DND-41 (cell line): Measurements from ENCODE around the gene ARX.

Experiments
- ATAC-seq: fragments of 200-7000 bp; cut with Tn5 transposase; 3 replicates; pipeline ENCODE4 v1.9.1; 2021; ENCODE audit warnings: low read depth; ENCODE audit not compliant: insufficient read depth
- DNase-seq: peaks from one replicate; pipeline ENCODE4 v3.0.0-alpha.2; 2020
- H2AFZ ChIP-seq: 2 replicates; pipeline ENCODE4 v1.6.0; 2012; ENCODE audit warnings: low read depth, low read length
- H3K27ac ChIP-seq: 2 replicates; pipeline ENCODE4 v1.5.1; 2012; ENCODE audit warnings: low read length, inconsistent platforms
- H3K27me3 ChIP-seq: fragments of 200-600 bp; sonication (generic); 2 replicates; pipeline ENCODE4 v1.6.0; 2012; ENCODE audit warnings: low read length, mild to moderate bottlenecking, inconsistent platforms; ENCODE audit not compliant: insufficient read depth, poor library complexity
- H3K36me3 ChIP-seq: 2 replicates; pipeline ENCODE4 v1.5.1; 2012; ENCODE audit warnings: low read length, inconsistent platforms; ENCODE audit not compliant: insufficient read depth
- H3K4me1 ChIP-seq: 2 replicates; pipeline ENCODE4 v1.5.1; 2012; ENCODE audit warnings: mild to moderate bottlenecking, low read length; ENCODE audit not compliant: insufficient read depth
- H3K4me2 ChIP-seq: 2 replicates; pipeline ENCODE4 v1.6.0; 2012; ENCODE audit warnings: mild to moderate bottlenecking, moderate library complexity, low read length, inconsistent platforms; ENCODE audit not compliant: insufficient read depth
- H3K4me3 ChIP-seq, 2 experiments: fragments of 200-600 bp in 1 of 2; shearing (Covaris generic) in 1 of 2; 2 replicates each; pipeline ENCODE4 v1.5.1; 2012 to 2016; ENCODE audit warnings: inconsistent platforms in 2 of 2, low read length in 2 of 2, mild to moderate bottlenecking in 2 of 2, low read depth in 1 of 2, moderate library complexity in 1 of 2
- H3K79me2 ChIP-seq: 2 replicates; pipeline ENCODE4 v1.6.0; 2012; ENCODE audit warnings: low read length, inconsistent platforms; ENCODE audit not compliant: insufficient read depth
- H3K9ac ChIP-seq: 2 replicates; pipeline ENCODE4 v1.6.0; 2012; ENCODE audit warnings: low read depth, mild to moderate bottlenecking, inconsistent platforms, low read length, moderate library complexity
- H3K9me3 ChIP-seq: 2 replicates; pipeline ENCODE4 v1.5.1; 2012; ENCODE audit warnings: low read length, moderate library complexity, mild to moderate bottlenecking, inconsistent platforms; ENCODE audit not compliant: insufficient read depth, severe bottlenecking
- H4K20me1 ChIP-seq: 2 replicates; pipeline ENCODE4 v1.6.0; 2012; ENCODE audit warnings: low read length; ENCODE audit not compliant: insufficient read depth
- EZH2 ChIP-seq: IDR thresholded peaks from 3 replicates; pipeline ENCODE4 v1.6.1; 2012; ENCODE audit warnings: borderline replicate concordance, low read depth, mild to moderate bottlenecking, moderate library complexity, low read length, inconsistent platforms; ENCODE audit not compliant: severe bottlenecking
- TF ChIP-seq, protein P1 (sequence below): IDR thresholded peaks from 2 replicates; pipeline ENCODE4 v1.5.1; 2012; ENCODE audit warnings: borderline replicate concordance, low read length, moderate library complexity, mild to moderate bottlenecking; ENCODE audit not compliant: poor library complexity, severe bottlenecking; ENCODE audit errors: extremely low read depth

The ARX gene

GRCh38 chrX:25007059-25008053 lies 8.4 kb downstream of the ARX start:
- ATAC-seq, result no peak
- TF ChIP-seq, protein P1, sequence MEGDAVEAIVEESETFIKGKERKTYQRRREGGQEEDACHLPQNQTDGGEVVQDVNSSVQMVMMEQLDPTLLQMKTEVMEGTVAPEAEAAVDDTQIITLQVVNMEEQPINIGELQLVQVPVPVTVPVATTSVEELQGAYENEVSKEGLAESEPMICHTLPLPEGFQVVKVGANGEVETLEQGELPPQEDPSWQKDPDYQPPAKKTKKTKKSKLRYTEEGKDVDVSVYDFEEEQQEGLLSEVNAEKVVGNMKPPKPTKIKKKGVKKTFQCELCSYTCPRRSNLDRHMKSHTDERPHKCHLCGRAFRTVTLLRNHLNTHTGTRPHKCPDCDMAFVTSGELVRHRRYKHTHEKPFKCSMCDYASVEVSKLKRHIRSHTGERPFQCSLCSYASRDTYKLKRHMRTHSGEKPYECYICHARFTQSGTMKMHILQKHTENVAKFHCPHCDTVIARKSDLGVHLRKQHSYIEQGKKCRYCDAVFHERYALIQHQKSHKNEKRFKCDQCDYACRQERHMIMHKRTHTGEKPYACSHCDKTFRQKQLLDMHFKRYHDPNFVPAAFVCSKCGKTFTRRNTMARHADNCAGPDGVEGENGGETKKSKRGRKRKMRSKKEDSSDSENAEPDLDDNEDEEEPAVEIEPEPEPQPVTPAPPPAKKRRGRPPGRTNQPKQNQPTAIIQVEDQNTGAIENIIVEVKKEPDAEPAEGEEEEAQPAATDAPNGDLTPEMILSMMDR, result no peak
- TF ChIP-seq EZH2, result no peak
- Histone ChIP-seq H3K36me3 (no peaks in the 10 kb centered on the region), H3K9ac (no peak overlapping the region), H3K27ac (no peak overlapping the region), H2AFZ (no peak overlapping the region), H4K20me1 (no peaks in the 10 kb centered on the region), H3K4me3 (no peak overlapping the region), H3K27me3 (no peaks in the 10 kb centered on the region), H3K4me2 (no peak overlapping the region), H3K79me2 (no peaks in the 10 kb centered on the region), H3K9me3 (no peaks in the 10 kb centered on the region), H3K4me1 (no peaks in the 10 kb centered on the region)
- no peak for DNase-seq

DNA sequence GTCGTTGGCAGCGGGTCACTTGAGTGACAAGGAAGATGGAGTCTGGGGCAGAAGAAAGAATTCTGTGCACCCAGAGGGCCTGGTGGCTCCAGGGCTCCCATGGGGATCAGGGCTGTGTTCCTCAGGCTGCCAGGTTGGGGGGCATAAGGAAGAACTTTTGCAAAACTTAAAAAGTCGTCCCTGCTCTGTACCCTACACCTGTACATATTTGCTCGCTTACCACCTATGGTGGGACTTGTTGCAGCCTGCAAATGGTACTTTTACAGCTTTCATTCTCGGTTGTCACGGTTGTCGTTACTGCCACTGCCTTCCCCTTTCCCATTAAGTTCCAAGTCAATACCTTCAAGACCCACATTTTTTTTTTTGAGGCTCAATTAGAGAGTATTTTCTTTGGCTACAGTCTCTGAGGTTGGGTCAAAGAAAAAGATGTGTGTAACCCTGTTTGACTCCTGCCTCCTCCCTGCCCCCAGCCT lies 9.1 kb downstream of the ARX start:
- no peak for ATAC-seq
- Histone ChIP-seq H4K20me1 (no peaks in the 10 kb centered on the region), H3K4me2 (no peak overlapping the region), H3K27ac (no peak overlapping the region), H3K79me2 (no peaks in the 10 kb centered on the region), H3K27me3 (no peaks in the 10 kb centered on the region), H2AFZ (no peak overlapping the region), H3K9ac (no peak overlapping the region), H3K36me3 (no peaks in the 10 kb centered on the region), H3K4me3 (no peak overlapping the region), H3K9me3 (no peaks in the 10 kb centered on the region), H3K4me1 (no peaks in the 10 kb centered on the region)
- TF ChIP-seq, protein P1, result no peak
- TF ChIP-seq EZH2, result no peak
- DNase-seq, result no peak

- H3K79me2 ChIP-seq, result no peaks in the 10 kb centered on the region
- DNase-seq (no peak), ATAC-seq (no peak)
- H3K4me1 ChIP-seq, result no peaks in the 10 kb centered on the region
- TF ChIP-seq EZH2, result no peak
- TF ChIP-seq, protein P1, result no peak
- no peaks in the 10 kb centered on the region for H3K27me3 ChIP-seq
- H4K20me1 ChIP-seq, result no peaks in the 10 kb centered on the region
- H3K4me3 ChIP-seq, result no peak overlapping the region
- no peak overlapping the region for H2AFZ ChIP-seq
- no peak overlapping the region for H3K27ac ChIP-seq
- H3K9me3 ChIP-seq, result no peaks in the 10 kb centered on the region
- no peaks in the 10 kb centered on the region for H3K36me3 ChIP-seq
- H3K4me2 ChIP-seq, result no peak overlapping the region
- no peak overlapping the region for H3K9ac ChIP-seq
Measured at GRCh38 chrX:25005382-25006185, 10.2 kb downstream of the ARX start.
